ENCODE data around the gene TMEM44.

The TMEM44 gene

GRCh38 chr3:194675081-194675640, 41.9 kb upstream of the TMEM44 start:
- Histone ChIP-seq H3K4me3 (ENCODE audit: low read length, poor library complexity, severe bottlenecking) (no peak overlapping the region), H3F3A (ENCODE audit: low read depth) (no peaks in the 10 kb centered on the region), H3K9me3 (ENCODE audit: insufficient read depth, low read depth, low read length) (no peaks in the 10 kb centered on the region), H3K4me2 (ENCODE audit: low read depth, low read length, poor library complexity, severe bottlenecking) (no peak overlapping the region), H3K36me3 (ENCODE audit: insufficient read depth, low read length) (no peaks in the 10 kb centered on the region), H3K9me2 (replicated peaks; ENCODE audit: low read depth, low read length) (no peaks in the 10 kb centered on the region), H3K27me3 (ENCODE audit: insufficient read depth, low read length, poor library complexity, severe bottlenecking) (no peaks in the 10 kb centered on the region), H3K4me1 (ENCODE audit: insufficient read depth, low read length, poor library complexity, severe bottlenecking) (peaks cover 17% of the 10 kb centered on the region), H2AFZ (ENCODE audit: low read length) (no peak overlapping the region), H4K20me1 (ENCODE audit: insufficient read depth, low read length, poor library complexity, severe bottlenecking) (peaks cover 16% of the 10 kb centered on the region), H3K9ac (ENCODE audit: low read depth, low read length, poor library complexity, severe bottlenecking) (no peak overlapping the region), H3K79me2 (ENCODE audit: insufficient read depth, low read length) (peaks cover 19% of the 10 kb centered on the region)
- TF ChIP-seq CTCF (conservative IDR thresholded peaks at IDR 0.05; ENCODE audit: low read length) (no peak), EZH2phosphoT487 (IDR thresholded peaks at IDR 0.05; ENCODE audit: borderline replicate concordance) (no peak)

GRCh38 chr3:194673761-194674160, 40.5 kb upstream of the TMEM44 start:
- H3K4me3 ChIP-seq (ENCODE audit: low read length, poor library complexity, severe bottlenecking), result no peak overlapping the region
- peaks cover 16% of the 10 kb centered on the region for H4K20me1 ChIP-seq (ENCODE audit: insufficient read depth, low read length, poor library complexity, severe bottlenecking)
- H3K9ac ChIP-seq (ENCODE audit: low read depth, low read length, poor library complexity, severe bottlenecking), result no peak overlapping the region
- H3K4me1 ChIP-seq (ENCODE audit: insufficient read depth, low read length, poor library complexity, severe bottlenecking), result peaks cover 27% of the 10 kb centered on the region
- H3K36me3 ChIP-seq (ENCODE audit: insufficient read depth, low read length), result no peaks in the 10 kb centered on the region
- no peaks in the 10 kb centered on the region for H3K27me3 ChIP-seq (ENCODE audit: insufficient read depth, low read length, poor library complexity, severe bottlenecking)
- H3K9me2 ChIP-seq (replicated peaks; ENCODE audit: low read depth, low read length), result no peaks in the 10 kb centered on the region
- H3K4me2 ChIP-seq (ENCODE audit: low read depth, low read length, poor library complexity, severe bottlenecking), result no peak overlapping the region
- no peak overlapping the region for H2AFZ ChIP-seq (ENCODE audit: low read length)
- H3K9me3 ChIP-seq (ENCODE audit: insufficient read depth, low read depth, low read length), result no peaks in the 10 kb centered on the region
- TF ChIP-seq CTCF (conservative IDR thresholded peaks at IDR 0.05; ENCODE audit: low read length) (no peak), EZH2phosphoT487 (IDR thresholded peaks at IDR 0.05; ENCODE audit: borderline replicate concordance) (no peak)
- peaks cover 33% of the 10 kb centered on the region for H3K79me2 ChIP-seq (ENCODE audit: insufficient read depth, low read length)
- H3F3A ChIP-seq (ENCODE audit: low read depth), result no peaks in the 10 kb centered on the region

GRCh38 chr3:194672876-194673275, 39.7 kb upstream of the TMEM44 start:
- Histone ChIP-seq H3K9me2 (replicated peaks; ENCODE audit: low read depth, low read length) (no peaks in the 10 kb centered on the region), H3K9me3 (ENCODE audit: insufficient read depth, low read depth, low read length) (no peaks in the 10 kb centered on the region), H3F3A (ENCODE audit: low read depth) (no peaks in the 10 kb centered on the region), H3K4me1 (ENCODE audit: insufficient read depth, low read length, poor library complexity, severe bottlenecking) (peaks cover 31% of the 10 kb centered on the region), H3K79me2 (ENCODE audit: insufficient read depth, low read length) (peaks cover 42% of the 10 kb centered on the region), H4K20me1 (ENCODE audit: insufficient read depth, low read length, poor library complexity, severe bottlenecking) (peaks cover 19% of the 10 kb centered on the region), H3K27me3 (ENCODE audit: insufficient read depth, low read length, poor library complexity, severe bottlenecking) (no peaks in the 10 kb centered on the region), H2AFZ (ENCODE audit: low read length) (peak overlapping the region; percentile 86; the same call in 1 of the 2 replicates), H3K4me2 (ENCODE audit: low read depth, low read length, poor library complexity, severe bottlenecking) (peak overlapping the region; percentile 89), H3K9ac (ENCODE audit: low read depth, low read length, poor library complexity, severe bottlenecking) (peak overlapping the region; percentile 87), H3K4me3 (ENCODE audit: low read length, poor library complexity, severe bottlenecking) (peak overlapping the region; percentile 96), H3K36me3 (ENCODE audit: insufficient read depth, low read length) (no peaks in the 10 kb centered on the region)
- no peak for TF ChIP-seq CTCF (conservative IDR thresholded peaks at IDR 0.05; ENCODE audit: low read length)
- TF ChIP-seq EZH2phosphoT487 (IDR thresholded peaks at IDR 0.05; ENCODE audit: borderline replicate concordance), result no peak

Data from Loucy (cell line).